NOMO-1 treated with dmso at 0.1 percent for 144 hours (cell line): ENCODE measurements around the gene PRSS8.

ENCODE experiments used
- DNase-seq: peaks from one replicate; lab custom pipeline; 2025; ENCODE audit not compliant: unreplicated experiment; lab: John Stamatoyannopoulos, UW

PRSS8 gene

DNA sequence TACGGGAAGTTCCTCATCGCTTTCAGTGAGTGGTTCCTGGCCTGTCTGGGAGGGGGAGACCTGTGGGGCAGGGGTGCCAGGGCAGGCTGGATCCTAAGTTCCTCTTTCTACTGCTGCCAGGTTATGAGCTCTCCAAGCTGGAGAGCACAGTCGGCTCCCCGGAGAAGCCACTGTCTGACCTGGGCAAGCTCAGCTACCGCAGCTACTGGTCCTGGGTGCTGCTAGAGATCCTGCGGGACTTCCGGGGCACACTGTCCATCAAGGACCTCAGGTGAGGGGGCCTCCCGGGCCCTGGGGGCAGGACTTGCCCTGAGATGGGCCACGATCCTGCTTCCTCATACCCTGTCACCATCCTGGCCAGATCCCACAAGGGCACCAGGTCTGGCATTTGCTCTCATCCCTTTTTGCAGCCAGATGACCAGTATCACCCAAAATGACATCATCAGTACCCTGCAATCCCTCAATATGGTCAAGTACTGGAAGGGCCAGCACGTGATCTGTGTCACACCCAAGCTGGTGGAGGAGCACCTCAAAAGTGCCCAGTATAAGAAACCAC is 5.1 kb downstream of the PRSS8 start:
- no peak for DNase-seq

DNA sequence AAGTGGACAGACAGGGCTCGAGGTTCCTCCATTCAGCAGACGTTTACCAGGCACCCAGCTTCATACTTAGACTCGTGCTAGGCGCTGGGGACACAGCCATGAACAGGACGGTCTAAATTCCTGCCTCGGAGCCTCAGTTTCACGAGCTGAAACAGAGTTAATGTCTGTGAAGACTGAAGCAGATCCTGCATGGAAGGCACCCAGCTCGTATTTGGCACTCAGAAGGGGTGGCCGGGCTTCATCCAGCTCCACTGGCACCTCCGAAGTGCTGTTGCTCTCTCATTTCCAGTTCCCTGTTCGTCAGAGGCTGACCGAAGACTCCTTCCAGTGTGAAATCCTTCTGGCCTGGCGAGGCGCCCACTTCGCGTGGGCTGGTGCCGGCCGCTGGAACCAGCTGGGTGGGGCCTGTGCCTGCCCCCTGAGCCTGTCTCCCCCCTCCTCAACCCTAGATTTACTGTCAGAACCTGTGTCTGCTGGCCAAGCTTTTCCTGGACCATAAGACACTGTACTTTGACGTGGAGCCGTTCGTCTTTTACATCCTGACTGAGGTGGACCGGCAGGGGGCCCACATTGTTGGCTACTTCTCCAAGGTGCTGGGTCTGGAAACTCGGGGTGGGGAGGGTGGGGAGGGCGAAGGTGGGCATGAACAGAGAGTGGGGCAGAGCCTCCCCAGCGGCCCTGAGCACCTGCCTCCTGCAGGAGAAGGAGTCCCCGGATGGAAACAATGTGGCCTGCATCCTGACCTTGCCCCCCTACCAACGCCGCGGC is 5.8 kb downstream of the PRSS8 start:
- DNase-seq, result no peak

DNA sequence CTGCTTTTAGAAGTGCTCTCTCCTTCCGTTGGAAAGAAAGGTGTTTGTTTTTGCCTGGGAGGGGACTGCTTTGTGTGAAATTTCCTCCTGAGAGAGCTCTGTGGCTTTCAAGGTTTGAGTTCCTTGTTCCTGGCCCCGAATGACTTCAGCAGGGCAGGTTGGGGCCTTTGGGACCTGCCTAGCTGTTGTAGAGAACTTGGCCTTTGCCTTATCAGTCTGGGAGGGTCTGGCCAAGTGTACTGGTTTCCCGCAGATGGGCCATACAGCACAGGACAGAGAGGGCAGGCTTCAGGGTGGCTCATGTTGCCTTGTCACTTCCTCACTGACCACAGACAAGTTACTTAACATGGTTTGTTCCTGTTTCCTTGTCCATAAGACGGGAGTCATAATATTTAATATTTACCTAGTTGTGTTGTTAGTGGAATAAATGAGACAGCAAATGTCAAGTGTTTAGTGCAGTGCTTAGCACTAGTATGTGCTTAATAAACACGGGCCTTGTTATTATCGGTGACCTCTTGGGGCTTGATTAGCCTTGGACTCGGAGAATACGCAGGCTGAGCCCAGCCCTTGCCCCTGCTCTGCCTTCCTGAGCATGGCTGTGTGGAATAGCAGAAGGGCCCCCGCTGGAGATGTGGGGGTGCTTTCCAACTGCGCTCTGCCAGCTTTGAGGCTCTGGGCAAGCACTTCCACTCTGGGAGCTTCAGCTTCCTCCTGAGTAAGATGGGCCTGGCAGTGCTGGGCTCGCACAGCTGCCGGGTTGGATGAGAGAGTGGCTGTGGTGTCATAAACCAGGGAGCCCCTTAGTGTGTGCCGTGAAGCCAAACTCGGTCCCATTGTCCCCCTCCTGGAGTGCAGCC is 6.6 kb downstream of the PRSS8 start:
- DNase-seq, result peak; percentile 96

GRCh38 chr16:31127182-31127581 is 8.3 kb downstream of the PRSS8 start:
- no peak for DNase-seq

GRCh38 chr16:31125844-31126243 is 9.7 kb downstream of the PRSS8 start:
- no peak for DNase-seq

GRCh38 chr16:31120129-31120528 is 15.4 kb downstream of the PRSS8 start:
- no peak for DNase-seq

- no peak for DNase-seq
Measured at GRCh38 chr16:31118223-31119155, 17.0 kb downstream of the PRSS8 start.

- peak; percentile 98 for DNase-seq
Measured at GRCh38 chr16:31117384-31118222, 17.9 kb downstream of the PRSS8 start, which contains the start of gene KAT8. KAT8 (plus strand) TSS chr16:31117664; CDS start chr16:31117682, 18 bp downstream.

DNA sequence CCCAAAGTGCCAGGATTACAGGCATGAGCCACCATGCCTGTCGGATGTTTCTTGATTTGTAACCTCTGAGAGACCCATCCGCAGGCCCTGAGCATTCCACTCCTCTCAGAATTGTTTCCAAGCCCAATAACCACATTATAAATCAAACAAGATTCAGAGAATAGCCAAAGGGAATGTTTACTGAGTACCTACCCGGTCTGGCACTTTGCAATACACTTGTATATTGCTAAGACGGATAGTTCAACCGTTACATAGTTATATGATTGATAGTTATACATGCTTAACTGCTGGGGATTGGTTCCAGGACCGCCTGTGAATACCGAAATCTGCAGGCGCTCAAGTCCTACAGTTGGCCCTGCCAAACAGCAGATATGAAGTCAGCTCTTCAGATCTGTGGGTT is 21.1 kb downstream of the PRSS8 start:
- DNase-seq, result no peak

DNA sequence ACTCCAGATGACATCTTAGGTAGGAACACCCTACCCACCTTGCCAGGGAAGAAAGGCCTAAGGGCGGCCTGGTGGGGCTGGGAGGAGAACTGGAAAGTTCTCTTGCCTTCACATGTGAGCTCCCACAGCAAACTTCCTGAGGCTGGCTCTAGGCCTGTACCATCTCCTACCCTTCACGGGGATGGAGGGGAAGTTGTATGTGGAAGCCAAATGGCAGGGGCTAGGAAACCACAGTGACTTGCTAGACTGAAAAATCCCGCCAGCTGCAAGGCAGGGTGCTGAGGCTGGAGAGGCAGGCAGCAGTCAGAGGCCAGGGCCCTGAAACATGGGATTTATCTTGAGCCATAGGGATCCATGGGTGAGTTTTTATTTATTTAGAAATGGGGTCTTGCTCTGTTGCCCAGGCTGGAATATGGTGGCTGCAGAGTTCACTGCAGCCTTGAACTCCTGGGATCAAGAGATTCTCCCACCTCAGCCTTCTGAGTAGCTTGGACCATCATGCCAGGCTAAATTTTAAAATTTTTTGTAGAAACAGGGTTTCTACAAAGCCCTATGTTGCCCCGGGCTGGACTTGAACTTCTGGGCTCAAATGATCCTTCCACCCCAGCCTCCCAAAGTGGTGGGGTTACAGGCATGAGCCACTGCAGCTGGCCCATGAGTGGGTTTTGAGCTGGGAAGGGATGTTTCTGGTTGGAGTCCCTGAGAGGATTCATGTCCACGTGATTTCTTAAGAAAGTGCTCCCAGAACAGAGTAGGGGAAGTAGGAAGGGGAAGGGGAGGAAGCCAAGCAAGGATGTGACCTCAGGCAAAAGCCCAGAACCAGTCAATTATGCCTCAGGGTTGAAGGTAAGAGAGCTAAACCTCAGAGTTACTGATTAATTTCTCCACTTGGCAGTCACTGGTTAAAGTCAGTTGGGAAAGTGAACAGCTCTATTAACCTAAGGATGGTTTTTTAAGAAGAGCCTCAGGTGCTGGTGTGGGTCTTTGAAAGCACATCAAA is 22.1 kb downstream of the PRSS8 start:
- peak; percentile 47 for DNase-seq

- no peak for DNase-seq
Measured at GRCh38 chr16:31112711-31113110, 22.8 kb downstream of the PRSS8 start.

DNA sequence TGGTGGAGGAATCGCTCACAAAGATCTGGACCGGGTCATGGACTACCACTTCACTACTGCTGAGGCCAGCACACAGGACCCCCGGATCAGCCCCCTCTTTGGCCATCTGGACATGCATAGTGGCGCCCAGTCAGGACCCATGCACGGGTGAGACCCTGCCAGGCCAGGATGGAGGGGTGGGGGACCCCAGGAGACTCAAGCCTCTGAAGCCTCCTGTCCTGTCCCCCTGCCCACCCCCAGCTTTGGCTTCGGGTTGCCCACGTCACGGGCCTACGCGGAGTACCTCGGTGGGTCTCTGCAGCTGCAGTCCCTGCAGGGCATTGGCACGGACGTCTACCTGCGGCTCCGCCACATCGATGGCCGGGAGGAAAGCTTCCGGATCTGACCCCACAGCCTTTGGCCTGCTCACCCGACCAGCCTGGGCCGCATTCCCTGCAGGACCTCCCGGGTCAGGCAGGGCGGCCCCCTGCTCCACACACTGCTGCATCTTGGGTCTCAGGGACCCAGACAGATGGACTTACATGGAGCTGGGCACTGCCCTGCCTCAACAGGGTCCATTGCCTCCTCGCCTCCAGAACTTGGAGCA is 23.6 kb downstream of the PRSS8 start:
- DNase-seq, result no peak

DNA sequence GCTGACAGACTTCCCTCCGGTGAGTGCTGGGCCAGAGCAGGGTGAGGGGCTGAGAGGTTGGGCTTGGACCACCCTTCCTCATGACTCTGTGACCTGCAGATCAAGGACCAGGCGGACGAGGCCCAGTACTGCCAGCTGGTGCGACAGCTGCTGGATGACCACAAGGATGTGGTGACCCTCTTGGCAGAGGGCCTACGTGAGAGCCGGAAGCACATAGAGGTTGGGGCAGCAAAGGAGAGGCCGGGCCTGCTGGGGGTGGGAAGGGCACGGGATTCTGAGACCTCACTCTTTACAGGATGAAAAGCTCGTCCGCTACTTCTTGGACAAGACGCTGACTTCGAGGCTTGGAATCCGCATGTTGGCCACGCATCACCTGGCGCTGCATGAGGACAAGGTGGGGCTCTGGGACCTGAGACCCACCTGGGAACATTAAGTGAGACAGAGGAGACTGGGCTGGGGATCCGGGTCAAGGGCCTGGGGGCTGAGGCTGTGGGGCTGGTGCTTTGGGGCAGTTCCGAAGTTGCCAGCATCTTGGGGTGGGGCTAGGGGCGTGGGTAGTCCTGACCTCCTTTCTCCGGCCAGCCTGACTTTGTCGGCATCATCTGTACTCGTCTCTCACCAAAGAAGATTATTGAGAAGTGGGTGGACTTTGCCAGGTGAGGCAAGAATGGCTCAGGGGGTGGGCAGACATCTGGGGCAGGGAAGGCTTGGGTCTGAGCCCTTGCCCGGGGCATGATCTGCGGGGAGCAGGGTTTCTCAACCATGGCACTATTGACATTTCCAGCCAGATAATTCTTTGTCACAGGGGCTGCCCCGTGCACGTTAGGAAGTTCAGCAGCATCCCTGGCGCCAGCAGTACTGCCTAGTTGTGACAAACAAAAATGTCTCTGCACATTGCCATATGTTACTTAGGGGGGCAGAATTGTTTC is 25.2 kb downstream of the PRSS8 start:
- DNase-seq, result no peak

- DNase-seq, result no peak
Measured at GRCh38 chr16:31109622-31110021, 25.9 kb downstream of the PRSS8 start.

- DNase-seq, result no peak
Measured at GRCh38 chr16:31108794-31109558, 26.6 kb downstream of the PRSS8 start.

- DNase-seq, result peak; percentile 58
Measured at GRCh38 chr16:31108035-31108793, 27.3 kb downstream of the PRSS8 start, which contains the start of gene BCKDK. BCKDK (plus strand) TSS chr16:31108386; CDS start chr16:31109224, 838 bp downstream.
